ENCODE results near the gene MAN1C1.

DNA sequence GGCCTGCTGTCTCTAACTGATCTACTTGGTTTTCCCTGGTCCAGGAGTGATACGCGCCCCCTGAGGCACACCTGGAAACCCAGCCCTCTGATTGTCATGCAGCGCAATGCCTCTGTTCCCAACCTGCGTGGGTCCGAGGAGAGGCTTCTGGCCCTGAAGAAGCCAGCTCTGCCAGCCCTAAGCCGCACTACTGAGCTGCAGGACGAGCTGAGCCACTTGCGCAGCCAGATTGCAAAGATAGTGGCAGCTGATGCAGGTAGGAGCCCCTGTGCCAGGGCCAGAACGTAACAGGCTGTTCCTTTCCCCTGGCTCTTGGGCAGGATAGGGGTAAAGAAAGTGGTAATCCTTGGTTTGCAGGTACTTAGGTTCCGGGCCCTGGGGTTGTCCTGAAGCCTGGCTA, 210.0 kb downstream of the MAN1C1 start:
- TF ChIP-seq CTCF (IDR thresholded peaks at IDR 0.05) (no peak), POLR2A (IDR thresholded peaks at IDR 0.05) (no peak)
